ENCODE data around the gene LTF. TPM values are rescaled to one million over a fixed set of nuclear protein-coding genes. Genes with fewer than 3 reads are reported as not detected.

The LTF gene
- total and polyA plus RNA-seq, 4 donors = 0.13 to 5.5 (median 1.9) TPM

- Histone ChIP-seq H3K27me3 (ENCODE audit: control insufficient read depth in 1 of 2, insufficient read depth in 2 of 2, low read length in 1 of 2) (no peaks in the 10 kb centered on the region), H3K4me3 (ENCODE audit: low read length in 2 of 2) (no peak overlapping the region), H3K4me1 (ENCODE audit: control insufficient read depth in 1 of 2, insufficient read depth in 2 of 2, low read length in 2 of 2) (no peaks in the 10 kb centered on the region), H3K27ac (ENCODE audit: low read depth in 1 of 2, low read length in 2 of 2) (no peak overlapping the region), H3K9me3 (ENCODE audit: control insufficient read depth, low read length) (no peaks in the 10 kb centered on the region), H3K36me3 (ENCODE audit: control insufficient read depth in 1 of 2, insufficient read depth in 2 of 2, low read length in 1 of 2) (no peaks in the 10 kb centered on the region)
- DNase-seq (no peak), ATAC-seq (ENCODE audit: low FRiP score) (no peak)
- WGBS, 2 donors = 87 to 91% methylated on average over 14 of the region's 14 CpGs
- intact Hi-C loops (cut with DNase I) = no loop called here
Observed at GRCh38 chr3:46456118-46456517, 8.6 kb downstream of the LTF start.

DNA sequence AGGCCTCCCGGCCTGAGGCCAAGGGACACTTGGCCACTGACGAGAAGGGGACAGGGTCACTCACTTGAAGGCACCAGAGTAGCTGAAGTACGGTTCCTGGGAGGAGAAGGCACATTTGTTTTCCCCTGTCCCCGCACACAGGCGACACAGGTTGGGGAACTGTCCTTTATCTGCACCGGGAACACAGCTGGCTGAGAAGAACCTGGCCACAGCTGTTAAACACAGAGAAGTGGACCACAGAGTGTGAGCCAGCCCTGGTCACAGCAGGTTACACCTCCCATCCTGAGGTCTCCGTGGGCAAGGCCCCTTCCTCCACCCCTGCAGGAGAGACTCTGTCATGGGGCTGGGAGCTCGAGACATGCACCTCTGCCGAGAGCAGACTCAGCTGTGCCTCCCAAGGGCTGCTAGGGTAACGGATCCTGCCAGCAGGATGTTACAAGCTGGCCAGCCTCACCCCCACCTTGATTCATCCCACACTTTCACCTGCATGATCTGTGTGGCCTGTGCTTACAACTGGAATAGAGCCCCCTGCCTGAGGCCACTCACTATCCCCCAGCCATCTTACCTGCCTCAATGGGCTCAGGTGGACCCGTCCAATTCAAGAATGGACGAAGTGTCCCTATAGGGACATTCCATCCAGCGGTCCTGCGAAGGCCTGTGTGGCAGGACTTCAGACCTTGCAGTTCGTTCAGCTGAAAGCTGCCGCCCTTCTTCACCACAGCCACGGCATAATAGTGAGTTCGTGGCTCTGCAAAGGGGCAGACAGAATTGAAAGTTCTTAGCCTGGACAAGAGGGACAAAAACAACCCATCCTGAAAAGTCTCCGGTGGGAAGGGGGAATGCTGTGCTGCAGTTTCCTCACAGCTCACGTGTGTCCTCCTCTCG, 9.2 kb downstream of the LTF start:
- Histone ChIP-seq H3K36me3 (ENCODE audit: control insufficient read depth in 1 of 2, insufficient read depth in 2 of 2, low read length in 1 of 2) (no peaks in the 10 kb centered on the region), H3K4me1 (ENCODE audit: control insufficient read depth in 1 of 2, insufficient read depth in 2 of 2, low read length in 2 of 2) (no peaks in the 10 kb centered on the region), H3K9me3 (ENCODE audit: control insufficient read depth, low read length) (no peaks in the 10 kb centered on the region), H3K27me3 (ENCODE audit: control insufficient read depth in 1 of 2, insufficient read depth in 2 of 2, low read length in 1 of 2) (no peaks in the 10 kb centered on the region), H3K4me3 (ENCODE audit: low read length in 2 of 2) (no peak overlapping the region), H3K27ac (ENCODE audit: low read depth in 1 of 2, low read length in 2 of 2) (no peak overlapping the region)
- ATAC-seq (ENCODE audit: low FRiP score) = no peak
- WGBS, 2 donors = 79 to 85% methylated on average over 21 of the region's 21 CpGs
- no peak for DNase-seq
- intact Hi-C loops (cut with DNase I) = no loop called here

DNA sequence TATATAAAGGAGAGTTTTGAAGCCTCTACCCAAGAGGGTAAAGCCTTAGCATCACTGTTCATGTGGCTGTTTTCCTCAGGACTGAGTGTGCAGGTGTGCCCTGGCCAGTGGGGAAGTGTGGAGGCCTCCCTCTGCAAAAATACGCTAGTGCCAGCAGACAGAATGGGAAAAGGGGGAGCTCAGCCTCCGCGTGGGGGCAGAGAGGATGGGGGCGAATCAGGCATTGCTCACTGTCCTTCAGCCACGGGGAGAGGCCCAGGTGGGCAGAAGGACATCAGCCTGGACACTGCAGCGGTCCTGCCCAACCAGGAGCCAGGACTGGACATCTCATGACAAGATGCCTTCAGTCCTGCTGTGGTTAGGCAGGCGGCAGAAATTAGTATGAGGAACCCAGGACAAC, 10.1 kb downstream of the LTF start:
- Histone ChIP-seq H3K36me3 (ENCODE audit: control insufficient read depth in 1 of 2, insufficient read depth in 2 of 2, low read length in 1 of 2) (no peaks in the 10 kb centered on the region), H3K4me3 (ENCODE audit: low read length in 2 of 2) (no peak overlapping the region), H3K27me3 (ENCODE audit: control insufficient read depth in 1 of 2, insufficient read depth in 2 of 2, low read length in 1 of 2) (no peaks in the 10 kb centered on the region), H3K9me3 (ENCODE audit: control insufficient read depth, low read length) (no peaks in the 10 kb centered on the region), H3K27ac (ENCODE audit: low read depth in 1 of 2, low read length in 2 of 2) (no peak overlapping the region), H3K4me1 (ENCODE audit: control insufficient read depth in 1 of 2, insufficient read depth in 2 of 2, low read length in 2 of 2) (no peaks in the 10 kb centered on the region)
- ATAC-seq (ENCODE audit: low FRiP score) (no peak), DNase-seq (no peak)
- 84 to 87% methylated on average over 7 of the region's 7 CpGs for WGBS, 2 donors
- intact Hi-C loops (cut with DNase I) = no loop called here

- ATAC-seq (ENCODE audit: low FRiP score) (no peak), DNase-seq (no peak)
- Histone ChIP-seq H3K4me3 (ENCODE audit: low read length in 2 of 2) (no peak overlapping the region), H3K27me3 (ENCODE audit: control insufficient read depth in 1 of 2, insufficient read depth in 2 of 2, low read length in 1 of 2) (no peaks in the 10 kb centered on the region), H3K36me3 (ENCODE audit: control insufficient read depth in 1 of 2, insufficient read depth in 2 of 2, low read length in 1 of 2) (no peaks in the 10 kb centered on the region), H3K9me3 (ENCODE audit: control insufficient read depth, low read length) (no peaks in the 10 kb centered on the region), H3K4me1 (ENCODE audit: control insufficient read depth in 1 of 2, insufficient read depth in 2 of 2, low read length in 2 of 2) (no peaks in the 10 kb centered on the region), H3K27ac (ENCODE audit: low read depth in 1 of 2, low read length in 2 of 2) (no peak overlapping the region)
- intact Hi-C loops (cut with DNase I) = no loop called here
- WGBS, 2 donors = 67 to 69% methylated on average over 3 of the region's 3 CpGs
Observed at GRCh38 chr3:46454209-46454595, 10.5 kb downstream of the LTF start.

DNA sequence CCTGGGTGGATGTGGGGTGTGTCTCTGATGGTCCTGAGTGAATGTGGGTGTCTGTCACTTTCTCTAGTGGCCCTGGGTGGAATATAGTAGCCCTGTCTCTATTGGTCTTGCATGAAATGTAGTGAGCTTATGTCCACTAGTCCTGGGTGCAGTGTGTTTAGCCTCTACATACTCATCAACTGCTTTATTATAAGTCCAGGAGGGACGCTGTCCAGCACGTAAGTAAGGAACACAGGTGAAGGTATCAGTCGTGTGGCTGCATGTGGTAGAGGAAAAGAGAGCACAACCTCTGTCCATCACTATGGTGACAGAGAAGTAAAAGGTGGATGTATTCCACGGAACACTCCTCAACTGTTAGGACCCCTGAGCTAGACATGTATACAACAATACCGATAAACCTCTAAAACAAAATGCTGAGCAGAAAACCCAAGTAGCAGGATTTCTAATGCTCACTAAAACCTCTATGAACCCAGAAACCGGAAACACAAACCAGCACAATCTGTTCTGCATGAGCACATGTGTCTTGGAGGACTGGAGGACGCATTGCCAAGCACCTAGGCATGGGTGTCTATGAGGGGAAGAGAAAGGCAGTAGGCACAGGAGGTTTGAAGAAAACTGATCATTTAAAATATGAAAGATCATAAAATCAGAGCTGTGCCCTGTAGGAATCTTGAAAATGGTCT, 11.0 kb downstream of the LTF start:
- ATAC-seq (ENCODE audit: low FRiP score) = no peak
- no peaks in the 10 kb centered on the region for H3K4me1 ChIP-seq (ENCODE audit: control insufficient read depth in 1 of 2, insufficient read depth in 2 of 2, low read length in 2 of 2)
- no peaks in the 10 kb centered on the region for H3K36me3 ChIP-seq (ENCODE audit: control insufficient read depth in 1 of 2, insufficient read depth in 2 of 2, low read length in 1 of 2)
- 71 to 73% methylated on average over 7 of the region's 7 CpGs for WGBS, 2 donors
- no peak for DNase-seq
- no peak overlapping the region for H3K27ac ChIP-seq (ENCODE audit: low read depth in 1 of 2, low read length in 2 of 2)
- intact Hi-C loops (cut with DNase I) = no loop called here
- no peak overlapping the region for H3K4me3 ChIP-seq (ENCODE audit: low read length in 2 of 2)
- no peaks in the 10 kb centered on the region for H3K27me3 ChIP-seq (ENCODE audit: control insufficient read depth in 1 of 2, insufficient read depth in 2 of 2, low read length in 1 of 2)
- no peaks in the 10 kb centered on the region for H3K9me3 ChIP-seq (ENCODE audit: control insufficient read depth, low read length)

GRCh38 chr3:46449755-46450552, 14.8 kb downstream of the LTF start:
- H3K27me3 ChIP-seq (ENCODE audit: control insufficient read depth in 1 of 2, insufficient read depth in 2 of 2, low read length in 1 of 2) = no peaks in the 10 kb centered on the region
- H3K4me3 ChIP-seq (ENCODE audit: low read length in 2 of 2) = no peak overlapping the region
- intact Hi-C loops (cut with DNase I) = no loop called here
- H3K27ac ChIP-seq (ENCODE audit: low read depth in 1 of 2, low read length in 2 of 2) = no peak overlapping the region
- no peaks in the 10 kb centered on the region for H3K36me3 ChIP-seq (ENCODE audit: control insufficient read depth in 1 of 2, insufficient read depth in 2 of 2, low read length in 1 of 2)
- ATAC-seq (ENCODE audit: low FRiP score) = no peak
- 65% methylated on average over 14 of the region's 14 CpGs for WGBS, 2 donors
- H3K4me1 ChIP-seq (ENCODE audit: control insufficient read depth in 1 of 2, insufficient read depth in 2 of 2, low read length in 2 of 2) = no peaks in the 10 kb centered on the region
- H3K9me3 ChIP-seq (ENCODE audit: control insufficient read depth, low read length) = no peaks in the 10 kb centered on the region
- no peak for DNase-seq

DNA sequence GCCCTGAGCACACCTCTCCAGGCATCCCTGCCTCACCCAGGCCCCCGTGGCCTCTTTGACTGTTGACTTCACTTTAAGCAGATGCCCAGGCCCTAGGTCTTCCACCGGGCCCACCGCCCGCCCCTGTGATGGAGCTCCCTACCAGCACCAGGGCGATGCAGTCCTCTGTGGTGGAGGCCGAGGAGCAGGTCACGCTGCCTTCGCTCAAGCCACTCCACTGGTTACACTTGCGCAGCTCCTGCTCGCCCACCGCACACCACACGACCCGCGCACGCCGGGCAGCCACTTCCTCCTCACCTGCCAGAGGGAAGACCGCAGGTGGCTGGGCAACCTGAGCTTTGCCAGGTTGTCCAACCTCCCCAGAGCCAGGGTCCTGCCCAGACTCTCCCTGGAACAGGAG, 16.0 kb downstream of the LTF start:
- 90 to 93% methylated on average over 16 to 17 of the region's 17 CpGs for WGBS, 2 donors
- intact Hi-C loops (cut with DNase I) = no loop called here
- Histone ChIP-seq H3K27me3 (ENCODE audit: control insufficient read depth in 1 of 2, insufficient read depth in 2 of 2, low read length in 1 of 2) (no peaks in the 10 kb centered on the region), H3K27ac (ENCODE audit: low read depth in 1 of 2, low read length in 2 of 2) (no peak overlapping the region), H3K4me3 (ENCODE audit: low read length in 2 of 2) (no peak overlapping the region), H3K9me3 (ENCODE audit: control insufficient read depth, low read length) (no peaks in the 10 kb centered on the region), H3K36me3 (ENCODE audit: control insufficient read depth in 1 of 2, insufficient read depth in 2 of 2, low read length in 1 of 2) (no peaks in the 10 kb centered on the region), H3K4me1 (ENCODE audit: control insufficient read depth in 1 of 2, insufficient read depth in 2 of 2, low read length in 2 of 2) (no peaks in the 10 kb centered on the region)
- DNase-seq = no peak
- no peak for ATAC-seq (ENCODE audit: low FRiP score)

GRCh38 chr3:46447228-46447985, 17.3 kb downstream of the LTF start:
- DNase-seq (no peak), ATAC-seq (ENCODE audit: low FRiP score) (no peak)
- Histone ChIP-seq H3K4me3 (ENCODE audit: low read length in 2 of 2) (no peak overlapping the region), H3K36me3 (ENCODE audit: control insufficient read depth in 1 of 2, insufficient read depth in 2 of 2, low read length in 1 of 2) (no peaks in the 10 kb centered on the region), H3K9me3 (ENCODE audit: control insufficient read depth, low read length) (no peaks in the 10 kb centered on the region), H3K4me1 (ENCODE audit: control insufficient read depth in 1 of 2, insufficient read depth in 2 of 2, low read length in 2 of 2) (no peaks in the 10 kb centered on the region), H3K27ac (ENCODE audit: low read depth in 1 of 2, low read length in 2 of 2) (no peak overlapping the region), H3K27me3 (ENCODE audit: control insufficient read depth in 1 of 2, insufficient read depth in 2 of 2, low read length in 1 of 2) (no peaks in the 10 kb centered on the region)
- intact Hi-C loops (cut with DNase I) = no loop called here
- 56 to 59% methylated on average over 5 of the region's 5 CpGs for WGBS, 2 donors

Measured in aorta (tissue), 5 donors.